ENCODE measurements around the gene SLC46A3.
"Not testable (repeated sequence)": the region's sequence is repeated elsewhere in the genome, so short reads cannot be mapped to it uniquely, and the experiment has no call there.

SLC46A3 gene

GRCh38 chr13:28718543-28719226 lies at the start of gene SLC46A3:
Gene SLC46A3 (minus strand): TSS chr13:28718970. CDS start chr13:28717998, 972 bp downstream.
- peak; percentile 62 for DNase-seq

DNA sequence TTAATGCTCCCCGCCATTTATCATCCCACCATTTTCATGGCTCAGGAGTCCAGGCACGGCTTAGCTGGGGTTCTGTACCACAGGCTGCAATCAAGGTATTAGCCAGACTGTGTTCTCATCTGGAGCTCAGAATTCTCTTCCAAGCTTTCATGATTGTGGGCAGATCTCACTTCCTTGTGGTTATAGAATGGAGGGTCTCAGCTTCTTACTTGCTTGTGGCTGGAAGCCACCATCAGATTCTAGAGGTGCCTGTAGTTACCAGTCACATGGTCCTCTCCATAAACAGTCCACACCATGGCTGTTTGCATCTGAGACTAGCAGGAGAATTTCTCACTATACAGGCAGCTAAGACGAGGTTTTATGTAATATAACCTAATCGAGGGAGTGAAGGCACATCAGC lies 45.1 kb upstream of the SLC46A3 start:
- DNase-seq: no peak

GRCh38 chr13:28761586-28761985 lies 42.8 kb upstream of the SLC46A3 start:
- DNase-seq: no peak

DNA sequence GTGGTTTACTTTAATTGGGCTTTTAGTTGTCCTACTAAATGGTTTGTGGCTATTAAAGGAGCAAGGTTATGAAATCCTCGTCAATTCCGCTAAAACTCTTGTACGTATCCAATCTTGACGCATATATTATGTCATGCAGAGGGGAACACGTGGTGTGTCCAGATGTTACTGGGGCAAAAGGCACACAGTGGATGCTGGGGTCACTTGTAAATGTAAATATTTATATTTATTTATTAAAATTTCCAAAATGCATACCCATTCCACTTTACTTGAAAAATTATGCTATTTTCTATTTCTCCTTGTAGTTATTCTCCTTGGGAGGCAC lies 36.7 kb upstream of the SLC46A3 start:
- no peak for DNase-seq

DNA sequence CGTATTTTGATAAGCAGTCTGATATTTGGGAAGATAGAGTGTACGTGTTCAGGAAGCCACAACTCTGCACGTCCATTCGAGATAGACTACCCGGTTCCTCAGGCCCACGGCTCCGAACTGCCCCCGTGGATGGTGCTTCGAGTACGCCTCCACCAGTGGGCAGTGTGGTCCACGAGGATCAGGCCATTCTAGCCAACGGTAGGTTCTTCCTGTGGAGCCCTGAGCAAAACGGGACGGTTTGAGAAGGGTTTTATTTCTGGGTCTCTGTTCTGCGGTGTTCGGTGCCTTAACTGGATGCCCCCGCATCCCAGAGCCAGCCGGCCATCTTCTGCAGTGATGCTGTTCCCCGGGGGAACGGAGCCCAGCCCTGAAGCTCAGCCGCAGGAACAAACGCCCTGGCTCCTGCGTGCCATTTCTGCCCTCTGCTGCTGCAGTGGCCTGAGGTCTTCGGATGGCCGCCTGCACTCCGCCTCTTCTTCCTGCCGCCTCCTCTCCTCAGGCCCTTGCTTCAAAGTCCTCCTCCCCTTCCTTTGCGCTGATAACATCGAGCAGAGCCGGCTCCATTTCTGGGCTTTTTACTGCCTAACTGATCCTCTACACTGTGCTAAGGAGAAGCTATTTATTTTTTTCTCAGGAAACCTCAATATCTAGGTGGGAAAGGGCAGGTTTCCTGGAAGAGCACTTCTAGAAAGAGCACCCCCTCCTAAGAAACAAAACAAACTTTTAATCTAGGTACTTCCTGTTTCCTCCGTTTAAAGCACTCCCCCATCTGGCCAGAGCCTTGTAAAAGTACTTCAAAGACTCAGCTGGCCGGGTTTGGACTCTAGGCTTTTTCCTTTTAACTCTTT lies 36.2 kb upstream of the SLC46A3 start:
- no peak for DNase-seq

DNA sequence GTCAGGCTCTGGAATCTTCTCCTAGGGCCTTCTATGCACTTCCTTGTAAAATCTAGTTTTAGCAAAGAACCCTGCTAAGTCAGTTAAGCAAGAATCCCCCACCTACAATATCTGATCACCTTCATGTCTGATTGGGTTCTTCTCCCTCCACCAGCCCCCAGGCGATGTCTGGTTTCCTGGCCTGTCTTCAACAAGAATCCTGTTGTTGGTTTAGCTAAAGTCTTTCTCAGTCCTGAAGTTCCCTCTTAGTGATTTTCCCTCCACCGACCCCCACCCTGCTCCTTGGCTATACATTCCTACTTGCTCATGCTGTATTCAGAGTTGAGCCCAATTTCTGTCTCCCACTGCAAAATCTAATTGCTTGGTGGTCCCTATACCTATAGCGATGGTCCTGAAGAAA lies 35.2 kb upstream of the SLC46A3 start:
- no peak for DNase-seq

DNA sequence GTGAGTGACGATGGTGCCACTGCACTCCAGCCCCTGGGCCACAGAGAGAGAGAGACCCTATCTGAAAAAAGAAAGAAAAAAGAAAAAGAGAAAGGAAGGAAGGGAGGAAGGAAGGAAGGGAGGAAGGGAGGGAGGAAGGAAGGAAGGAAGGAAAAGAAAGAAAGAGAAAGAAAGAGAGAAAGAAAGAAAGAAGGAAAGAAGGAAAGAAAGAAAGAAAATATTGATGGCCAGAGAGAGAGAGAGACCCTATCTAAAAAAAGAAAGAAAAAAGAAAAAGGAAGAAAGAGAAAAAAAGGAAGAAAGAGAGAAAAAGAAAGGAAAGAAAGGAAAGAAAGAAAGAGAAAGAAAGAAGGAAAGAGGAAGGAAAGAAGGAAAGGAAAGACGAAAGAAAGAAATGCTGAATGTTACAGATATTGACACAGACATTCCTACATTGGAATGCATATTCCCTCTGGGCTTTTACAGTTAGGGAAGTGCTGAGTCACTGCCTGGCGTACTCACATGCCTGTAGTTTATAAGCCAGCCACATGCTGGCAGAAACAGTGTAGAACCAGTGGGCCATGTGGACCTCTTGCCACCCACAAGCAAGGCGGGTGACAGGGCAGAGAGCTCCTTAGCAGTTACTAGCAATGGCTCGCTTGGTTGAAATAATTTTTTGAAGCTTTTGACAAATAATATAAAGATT lies 34.6 kb upstream of the SLC46A3 start:
- DNase-seq: no peak

DNA sequence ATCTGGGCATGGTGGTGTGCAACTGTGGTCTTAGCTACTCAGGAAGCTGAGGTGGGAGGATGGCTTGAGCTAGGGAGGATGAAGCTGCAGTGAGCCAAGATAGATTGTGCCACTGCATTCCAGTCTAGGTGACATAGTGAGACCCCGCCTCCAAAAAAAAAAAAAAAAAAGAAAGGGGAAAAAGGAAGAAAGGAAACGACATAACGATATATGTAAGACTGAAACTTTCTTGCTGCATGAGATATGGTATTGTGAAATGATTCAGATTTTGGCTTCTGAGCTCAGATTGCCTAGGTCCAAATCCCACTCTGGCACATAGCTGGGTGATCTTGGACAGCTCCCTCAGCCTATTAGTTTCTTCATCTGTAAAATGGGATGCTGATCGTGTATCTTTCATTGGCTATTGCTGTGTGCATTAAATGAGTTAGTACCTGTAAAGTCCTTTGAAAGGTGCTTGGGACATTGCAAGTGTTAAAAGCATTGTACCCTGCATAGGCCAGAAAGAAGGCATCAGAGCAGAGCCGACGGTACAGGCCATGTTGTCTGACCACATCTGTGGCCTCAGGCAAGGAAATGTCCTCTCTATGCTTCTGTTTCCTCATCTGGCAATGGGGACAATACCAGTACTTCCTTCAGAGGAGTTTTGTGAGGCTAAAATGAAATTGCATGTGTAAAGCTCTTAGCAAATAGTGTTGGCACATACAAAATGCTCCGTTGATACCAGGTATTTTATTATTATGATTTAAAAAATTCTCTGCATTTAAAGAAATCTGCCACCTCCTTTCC lies 32.6 kb upstream of the SLC46A3 start:
- no peak for DNase-seq

GRCh38 chr13:28750187-28751045 lies 31.6 kb upstream of the SLC46A3 start:
- no peak for DNase-seq

GRCh38 chr13:28747851-28748250 lies 29.1 kb upstream of the SLC46A3 start:
- DNase-seq: no peak

DNA sequence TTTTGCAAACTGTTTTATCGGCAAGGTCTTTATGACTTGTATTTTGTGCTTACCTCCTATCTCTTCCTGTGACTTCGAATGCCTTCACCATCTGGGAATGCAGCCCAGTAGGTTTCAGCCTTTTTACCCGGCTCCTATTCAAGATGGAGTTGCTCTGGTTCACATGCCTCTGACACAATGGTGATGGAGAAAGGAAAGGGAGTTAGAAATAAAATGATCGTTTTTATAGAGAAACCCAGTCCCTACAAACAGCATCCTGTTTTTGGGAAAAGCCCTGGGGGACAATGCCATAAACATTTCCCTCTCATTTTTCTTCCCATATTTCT lies 27.5 kb upstream of the SLC46A3 start:
- DNase-seq: no peak

DNA sequence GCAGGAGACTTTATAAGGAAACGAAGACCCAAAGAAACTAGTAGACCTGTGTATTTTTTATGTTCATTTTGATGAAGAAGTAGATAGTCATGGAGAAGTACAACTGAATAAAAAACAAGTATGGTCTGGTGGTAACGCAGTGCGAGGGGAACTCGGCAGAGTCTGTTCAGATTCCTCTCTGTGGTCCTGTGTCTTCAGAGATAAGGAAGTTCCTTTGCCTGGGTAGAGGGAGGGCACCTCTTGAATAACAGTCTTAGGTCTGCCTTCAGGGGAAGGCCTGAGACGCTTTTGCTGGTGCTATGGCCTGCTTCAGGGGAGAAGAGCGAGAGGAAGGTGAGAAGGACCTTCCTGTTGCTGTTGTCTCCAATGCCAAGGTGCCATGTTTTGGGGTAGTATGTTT lies 25.9 kb upstream of the SLC46A3 start:
- no peak for DNase-seq

DNA sequence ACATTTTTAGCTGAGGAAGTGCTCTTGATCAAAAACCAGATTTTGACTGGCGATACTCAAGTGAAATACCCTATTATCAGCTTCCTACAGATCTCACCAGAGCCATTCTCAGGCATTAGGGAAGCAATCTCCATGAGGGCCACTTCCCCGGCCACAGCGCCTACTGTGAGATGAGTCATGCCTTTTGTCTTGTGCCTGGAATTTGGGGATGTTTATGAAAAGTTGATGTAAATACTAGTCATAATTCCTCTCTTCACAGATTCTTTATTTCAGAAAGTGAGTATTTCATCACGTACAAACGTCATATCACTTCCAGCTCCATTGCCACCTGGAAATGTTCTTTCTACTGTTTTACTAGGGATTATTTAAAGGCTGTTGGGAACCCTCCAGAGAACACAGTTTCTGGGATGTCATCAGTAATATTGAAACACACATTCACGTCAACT lies 25.3 kb upstream of the SLC46A3 start:
- no peak for DNase-seq

DNA sequence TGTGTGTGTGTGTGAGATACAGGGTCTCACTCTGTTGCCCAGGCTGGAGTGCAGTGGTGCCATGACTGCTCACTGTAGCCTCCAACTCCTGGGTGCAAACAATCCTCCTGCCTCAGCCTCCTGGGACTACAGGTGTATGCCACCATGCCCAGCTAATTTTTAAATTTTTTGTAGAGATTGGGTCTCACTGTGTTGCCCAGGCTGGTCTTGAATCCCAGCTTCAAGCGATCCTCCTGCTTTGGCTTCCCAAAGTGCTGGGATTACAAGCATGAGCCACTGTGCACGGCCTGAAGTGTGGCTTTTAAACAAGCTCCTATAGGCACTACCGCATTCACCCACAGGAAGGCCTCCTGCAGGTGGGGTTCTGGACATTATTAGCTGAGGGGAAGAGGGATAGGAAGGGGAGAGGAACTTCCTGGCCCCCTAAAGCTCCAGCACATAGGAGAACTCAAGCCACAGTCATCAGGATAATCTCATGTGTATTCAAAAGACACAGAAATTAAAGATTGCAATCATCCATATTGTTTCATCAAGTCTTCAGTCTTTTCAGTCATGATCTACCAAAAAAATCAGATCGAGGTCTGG lies 24.8 kb upstream of the SLC46A3 start:
- no peak for DNase-seq

- DNase-seq: no peak
These were observed 24.2 kb upstream of the SLC46A3 start for GRCh38 chr13:28743020-28743419.

DNA sequence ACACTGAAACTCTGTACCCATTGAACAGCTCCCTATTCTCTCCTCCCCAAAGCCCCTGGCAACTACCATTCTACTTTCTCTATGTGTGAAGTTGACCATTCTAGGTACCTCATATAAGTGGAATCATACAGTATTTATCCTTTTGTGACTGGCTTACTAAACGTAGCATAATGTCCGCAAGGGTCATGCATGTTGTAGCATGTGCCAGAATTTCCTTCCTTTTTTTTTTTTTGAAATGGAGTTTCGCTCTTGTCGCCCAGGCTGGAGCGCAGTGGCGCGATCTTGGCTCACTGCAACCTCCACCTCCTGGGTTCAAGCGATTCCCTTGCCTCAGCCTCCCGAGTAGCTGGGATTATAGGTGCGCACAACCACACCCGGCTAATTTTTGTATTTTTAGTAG lies 23.7 kb upstream of the SLC46A3 start:
- DNase-seq: not testable (repeated sequence)

DNA sequence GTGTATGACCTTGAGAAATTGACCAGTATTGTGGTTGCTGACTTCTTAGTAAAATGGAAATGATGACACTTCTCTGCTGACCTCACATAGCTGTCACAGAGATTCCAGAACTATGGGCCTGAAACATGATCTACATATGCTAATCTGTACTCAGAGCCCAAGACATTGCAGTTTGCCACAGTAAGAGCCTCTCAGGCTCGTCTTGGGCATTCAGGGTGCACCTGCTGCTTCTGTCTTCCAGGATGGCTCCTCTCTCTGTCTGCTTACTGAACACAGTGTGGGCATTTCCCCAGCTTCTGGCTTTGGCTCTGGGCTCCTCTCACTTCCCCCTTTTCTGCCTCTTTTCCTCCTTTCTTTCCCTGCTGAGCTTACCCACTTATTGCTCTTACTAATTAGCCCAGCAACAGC lies 22.3 kb upstream of the SLC46A3 start:
- no peak for DNase-seq

DNA sequence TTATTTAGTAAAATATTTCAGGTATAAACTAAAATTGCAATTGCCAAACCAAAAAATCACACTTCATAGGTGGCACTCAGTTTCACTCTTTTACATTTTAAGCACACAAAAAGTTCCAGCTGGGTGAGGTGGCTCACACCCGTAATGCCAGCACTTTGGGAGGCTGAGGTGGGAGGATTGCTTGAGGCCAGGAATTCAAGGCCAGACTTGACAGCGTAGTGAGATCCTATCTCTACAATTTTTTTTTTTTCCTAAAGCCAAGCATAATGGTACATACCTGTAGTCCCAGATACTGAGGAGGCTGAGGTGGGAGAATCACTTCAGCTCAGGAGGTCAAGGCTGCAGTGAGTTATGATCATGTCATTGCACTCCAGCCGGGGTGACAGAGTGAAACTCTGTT lies 20.6 kb upstream of the SLC46A3 start:
- DNase-seq: no peak

DNA sequence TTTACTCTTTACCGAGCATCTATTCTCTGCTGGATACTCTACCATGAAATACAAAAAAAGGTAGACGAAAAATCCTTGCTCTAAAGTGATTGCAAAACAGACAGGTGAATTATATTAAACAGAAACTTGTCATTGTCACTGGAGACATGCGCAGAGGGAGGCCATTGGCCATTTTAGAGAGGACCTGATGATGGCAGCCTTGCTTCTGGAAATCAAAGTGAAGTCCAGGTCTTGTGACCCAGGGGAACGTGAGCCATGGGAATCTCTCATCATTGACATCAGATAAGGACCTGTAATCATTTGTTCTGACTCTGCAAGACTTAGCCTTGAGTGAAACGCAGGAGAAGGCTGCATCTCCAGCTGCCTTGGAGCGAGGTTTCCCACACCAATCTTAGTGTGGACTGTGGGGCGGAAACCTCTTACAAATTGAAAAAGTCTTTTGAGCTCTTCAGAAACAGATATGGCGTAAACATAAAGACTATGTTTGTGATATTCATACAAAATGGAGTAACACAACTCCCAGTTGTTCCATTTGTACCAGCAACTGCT lies 16.8 kb upstream of the SLC46A3 start:
- no peak for DNase-seq

DNA sequence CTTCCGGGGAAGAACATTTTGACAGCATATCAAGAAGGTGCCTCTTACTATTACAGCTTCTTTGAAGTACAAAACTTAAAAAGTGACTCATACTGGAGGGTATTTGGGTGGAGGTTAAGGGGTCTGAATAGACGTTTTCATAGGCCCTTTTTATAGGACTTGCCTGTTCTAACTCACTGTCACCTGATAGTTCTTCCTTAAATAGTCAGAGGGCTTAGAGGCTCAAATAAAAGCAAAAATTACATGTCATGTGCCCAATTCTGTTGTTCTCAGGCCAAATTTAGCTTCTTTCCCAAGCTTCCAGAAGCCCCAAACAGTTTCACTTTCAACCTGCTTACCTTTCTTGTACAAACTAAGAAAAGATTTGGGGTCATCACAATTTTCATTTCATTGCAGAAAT lies 16.1 kb upstream of the SLC46A3 start:
- no peak for DNase-seq

DNA sequence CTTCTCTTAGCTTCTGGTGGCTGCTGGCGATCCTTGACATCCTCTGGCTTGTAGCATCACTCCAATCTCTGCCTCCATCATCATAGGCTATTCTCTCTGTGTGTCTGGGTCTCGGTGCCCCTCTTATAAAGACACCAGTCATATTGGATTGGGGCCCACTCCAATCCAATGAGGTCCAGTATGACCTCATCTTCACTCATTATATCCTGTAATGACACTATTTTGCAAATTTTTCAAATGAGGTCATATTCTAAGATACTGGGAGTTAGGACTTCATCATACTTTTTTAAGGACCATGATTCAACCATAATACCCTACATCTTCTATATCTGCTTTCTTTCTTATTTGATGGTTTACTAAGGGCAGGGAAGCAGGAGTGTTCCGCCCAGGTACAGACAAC lies 12.0 kb upstream of the SLC46A3 start:
- DNase-seq: no peak

- DNase-seq: no peak
These were observed 10.8 kb upstream of the SLC46A3 start for GRCh38 chr13:28729541-28729940.
